ENCODE results near the gene PTP4A2.

- TF ChIP-seq SUZ12 (IDR thresholded peaks at IDR 0.05; ENCODE audit: extremely low read depth, insufficient read depth, insufficient read length) = no peak
- no peak for TF ChIP-seq YY1 (IDR thresholded peaks at IDR 0.05; ENCODE audit: insufficient read depth, insufficient read length)
Measured at GRCh38 chr1:31913968-31914367, 24.2 kb downstream of the PTP4A2 start.

Measured in NT2/D1 (cell line).